ENCODE results near the gene BCLAF3.
A peak's percentile ranks its signal among the peaks of the same experiment; 100 is the strongest.

The BCLAF3 gene

DNA sequence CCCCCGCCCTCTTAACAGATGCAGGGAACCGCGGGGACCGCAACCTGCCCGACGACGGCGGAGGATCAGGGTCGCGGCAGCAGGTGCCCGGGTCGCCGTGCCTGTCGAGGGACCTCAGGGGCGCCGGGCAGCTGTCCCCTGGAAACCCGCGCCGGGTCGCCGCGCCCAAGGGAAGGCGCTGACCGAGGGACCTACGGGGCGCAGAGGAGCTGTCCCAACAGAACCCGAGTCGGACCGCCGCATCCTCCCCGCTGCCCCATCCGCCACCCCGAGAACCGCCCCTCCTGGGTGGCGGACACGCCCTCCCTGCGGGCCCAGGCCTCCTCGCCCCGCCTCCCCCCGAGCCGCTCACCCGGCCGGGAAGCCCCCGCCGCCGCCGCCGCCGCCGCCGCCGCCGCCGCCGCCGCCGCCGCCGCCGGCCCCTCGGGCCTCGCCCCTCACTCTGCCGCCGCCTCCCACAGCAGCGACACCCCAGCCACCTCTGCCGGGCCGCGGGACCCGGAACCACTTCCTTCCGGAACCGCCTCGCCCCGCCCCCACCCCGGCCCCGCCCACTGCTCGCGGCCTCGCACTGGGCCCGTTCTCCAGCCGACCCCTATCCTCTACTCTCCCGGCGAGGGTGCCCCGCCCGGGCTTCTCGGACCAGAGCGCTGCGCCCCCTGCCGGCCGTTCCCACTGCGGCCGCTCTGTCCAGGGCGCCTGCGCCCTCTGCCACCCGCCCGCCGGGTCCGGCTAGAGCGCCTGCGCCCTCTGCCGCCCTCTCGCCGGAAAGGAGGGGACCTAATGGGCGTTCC, at the start of gene BCLAF3:
Gene BCLAF3 (minus strand): TSS at position 506 of the 794 bp plus-strand sequence. CDS start 20,797 bp downstream, outside the sequence.
- peak; percentile 7 to 60 for DNase-seq

GRCh38 chrX:20038966-20039365, 48.1 kb upstream of the BCLAF3 start:
- no peak for DNase-seq

- no peak for DNase-seq
Measured at GRCh38 chrX:20037186-20037585, 46.3 kb upstream of the BCLAF3 start.

DNA sequence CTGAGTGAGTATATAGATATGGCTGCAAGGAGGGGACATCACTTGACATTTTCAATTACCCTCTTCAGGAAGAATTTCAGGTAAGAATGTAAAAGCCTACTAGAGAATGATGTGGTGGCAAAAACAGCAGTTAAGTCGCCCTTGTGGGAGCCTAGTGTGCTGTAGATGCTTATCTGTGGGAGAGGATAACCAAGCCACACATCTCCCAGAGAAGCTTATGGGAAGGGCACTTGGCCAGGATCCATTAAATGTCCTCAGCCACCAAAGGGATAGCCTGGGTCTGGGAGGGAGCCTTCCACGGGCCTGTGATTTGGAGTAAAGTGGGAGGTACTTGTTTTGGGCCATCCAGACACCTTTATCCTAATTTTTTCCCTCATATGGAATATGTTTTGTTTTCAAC, 41.3 kb upstream of the BCLAF3 start:
- no peak for DNase-seq

GRCh38 chrX:20029728-20030127, 38.9 kb upstream of the BCLAF3 start:
- no peak for DNase-seq

DNA sequence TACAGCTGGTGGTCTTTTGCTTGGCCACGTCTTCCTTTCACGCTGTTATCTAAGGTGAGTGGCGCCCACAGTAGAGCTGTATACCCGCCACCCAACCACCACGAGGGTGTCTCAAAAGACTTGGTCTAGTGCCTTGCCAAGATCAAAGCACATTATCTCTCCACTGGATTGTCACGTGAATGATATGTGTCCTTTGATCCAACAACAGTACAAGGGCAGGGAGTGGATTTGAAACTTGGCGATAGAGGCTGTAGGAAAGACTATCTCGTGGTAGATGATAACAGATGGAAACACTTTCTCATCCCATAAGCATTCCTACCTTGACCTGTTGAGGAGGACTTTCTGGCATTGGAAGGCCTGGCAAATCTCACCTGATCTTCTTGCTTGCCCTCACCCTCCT, 37.7 kb upstream of the BCLAF3 start:
- no peak for DNase-seq

GRCh38 chrX:20026278-20026677, 35.4 kb upstream of the BCLAF3 start:
- DNase-seq, result no peak

GRCh38 chrX:20019672-20020365, 29.0 kb upstream of the BCLAF3 start:
- no peak for DNase-seq

DNA sequence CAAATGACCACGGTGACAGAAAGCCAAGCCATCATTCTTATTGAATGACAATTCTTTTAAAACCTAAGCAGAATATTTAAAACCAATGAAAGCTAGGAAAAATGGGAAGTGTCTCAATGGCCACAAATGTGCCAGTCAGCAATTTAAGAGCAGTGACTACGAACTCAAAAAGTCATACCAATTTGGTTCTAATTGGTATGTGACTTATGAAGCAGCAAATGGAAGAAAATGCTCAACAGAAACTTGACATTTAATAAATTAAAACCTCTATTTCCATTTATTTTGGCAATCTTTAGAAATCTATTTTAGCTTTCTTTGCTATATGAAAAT, 25.7 kb upstream of the BCLAF3 start:
- no peak for DNase-seq

DNA sequence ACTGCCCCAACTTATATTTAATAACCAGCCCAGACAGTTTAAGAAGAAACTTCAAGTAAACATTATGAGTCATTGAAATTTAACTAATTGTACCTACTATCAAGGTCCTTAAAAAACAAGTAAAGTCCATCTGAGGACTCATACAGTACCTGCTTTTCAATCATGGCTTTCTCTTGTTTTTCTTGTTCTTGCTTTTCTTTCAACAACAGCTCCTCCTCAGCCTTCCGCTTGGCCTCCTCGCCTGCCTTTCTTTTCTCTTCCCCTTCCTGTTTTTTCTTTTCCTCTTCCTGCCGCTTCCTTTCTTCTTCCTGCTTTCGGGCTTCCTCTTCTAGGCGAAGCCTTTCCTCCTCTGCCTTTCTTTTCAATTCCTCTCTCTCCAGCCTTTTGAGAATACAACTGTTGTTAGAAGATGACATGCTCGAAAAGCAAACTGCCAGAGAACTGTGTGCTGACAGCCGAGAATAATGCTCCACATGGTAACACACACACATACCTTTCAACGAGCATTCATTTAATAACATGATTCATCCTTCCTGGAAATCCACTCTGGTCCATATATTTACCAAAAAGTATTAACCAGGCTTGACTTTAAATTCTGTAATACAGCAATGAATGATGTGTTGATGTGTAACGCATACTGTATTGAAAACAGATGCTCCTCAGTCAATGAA, 25.2 kb upstream of the BCLAF3 start:
- no peak for DNase-seq

- DNase-seq, result no peak
Measured at GRCh38 chrX:20015422-20015821, 24.6 kb upstream of the BCLAF3 start.

GRCh38 chrX:20011608-20012007, 20.7 kb upstream of the BCLAF3 start:
- no peak for DNase-seq

DNA sequence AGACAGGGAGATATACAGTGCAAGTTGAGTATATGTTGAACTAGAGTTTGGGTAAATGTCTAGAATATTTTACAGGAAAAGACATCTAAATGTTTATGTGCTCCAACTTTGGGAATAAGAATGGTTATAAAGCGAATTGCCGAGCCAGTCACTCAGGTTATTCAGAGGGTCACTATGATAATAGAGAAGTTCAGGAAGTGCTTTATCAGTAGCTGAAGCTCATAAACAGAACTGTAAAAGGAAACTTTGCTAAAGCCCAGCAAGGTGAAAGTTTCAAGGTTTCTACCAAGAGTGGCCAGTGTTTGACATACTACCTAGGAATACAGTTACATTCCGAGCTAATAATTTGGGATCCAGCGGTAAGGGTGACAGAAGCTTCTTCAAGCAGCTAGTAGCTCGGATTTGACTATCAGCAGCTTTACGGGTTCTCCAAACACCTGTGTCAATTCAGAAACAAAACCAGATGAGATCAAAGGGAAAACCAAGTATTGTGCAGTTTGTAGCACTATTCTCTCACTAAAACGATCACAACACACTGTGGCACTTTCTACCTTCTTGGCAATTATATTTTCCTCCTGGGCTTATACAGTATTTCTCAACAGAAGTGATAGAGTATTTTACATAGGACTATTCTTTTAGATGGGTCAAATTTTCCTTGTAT, 17.2 kb upstream of the BCLAF3 start:
- DNase-seq, result no peak

GRCh38 chrX:20005883-20006282, 15.0 kb upstream of the BCLAF3 start:
- DNase-seq, result no peak

DNA sequence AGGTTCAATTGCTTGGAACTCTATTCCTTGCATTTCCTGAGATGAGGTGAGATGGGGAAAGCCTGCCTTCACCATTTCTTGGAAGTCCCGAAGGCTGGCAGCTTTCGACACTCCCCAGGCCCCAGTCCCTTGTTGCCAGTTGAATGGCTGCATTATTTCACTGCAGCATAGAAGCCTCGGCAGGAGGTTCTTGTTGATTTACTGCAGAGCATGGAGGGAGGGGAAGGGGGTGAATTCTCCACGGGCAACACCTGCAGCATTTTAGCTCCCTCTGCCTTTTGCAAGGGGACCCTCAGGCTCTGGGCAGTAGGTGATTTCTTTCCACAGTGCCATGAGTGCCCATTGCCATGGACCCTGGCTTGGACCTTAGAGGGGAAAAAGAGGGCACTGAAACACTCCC, 10.7 kb upstream of the BCLAF3 start:
- no peak for DNase-seq

- DNase-seq, result no peak
Measured at GRCh38 chrX:19991350-19991718, 473 bp upstream of the BCLAF3 start.

GRCh38 chrX:19990151-19990555, 708 bp downstream of the BCLAF3 start:
- no peak for DNase-seq

DNA sequence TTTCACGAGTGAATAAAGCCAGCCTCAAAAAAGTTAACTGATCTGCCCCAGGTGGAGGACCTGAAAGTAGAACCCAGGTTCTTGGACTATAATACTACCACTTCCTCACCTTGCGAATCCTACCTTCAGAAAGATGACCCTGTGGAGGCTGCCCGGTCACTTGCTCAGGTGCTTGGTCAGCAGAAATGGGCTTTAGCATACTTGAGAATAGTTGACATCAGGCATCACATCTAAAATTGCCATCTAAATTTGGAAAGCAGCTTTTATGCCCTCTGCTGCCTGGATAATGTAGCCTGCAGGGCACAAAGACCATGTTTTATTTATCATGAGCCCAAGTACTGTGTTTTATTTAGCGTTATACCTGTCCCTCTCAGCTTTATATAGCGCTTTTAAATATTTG, 3.0 kb downstream of the BCLAF3 start:
- DNase-seq, result no peak

- DNase-seq, result no peak
Measured at GRCh38 chrX:19986531-19986930, 4.3 kb downstream of the BCLAF3 start.

DNA sequence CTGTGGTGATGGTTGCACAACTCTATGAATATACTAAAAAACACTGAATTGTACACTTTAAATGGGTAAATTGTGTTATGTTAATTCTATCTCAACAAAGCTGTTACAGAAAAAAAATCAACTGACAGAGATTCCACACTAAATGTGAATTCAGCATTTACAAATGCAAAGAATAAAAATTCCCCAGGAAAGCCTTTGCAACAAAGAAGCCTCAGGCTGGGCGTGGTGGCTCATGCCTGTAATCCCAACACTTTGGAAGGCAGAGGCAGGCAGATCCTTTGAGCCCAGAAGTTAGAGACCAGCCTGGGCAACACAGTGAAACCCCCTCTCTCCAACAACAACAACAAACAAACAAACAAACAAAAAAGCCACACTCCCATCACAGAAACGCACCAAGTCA, 8.9 kb downstream of the BCLAF3 start:
- DNase-seq, result no peak

- DNase-seq, result no peak
Measured at GRCh38 chrX:19975845-19976244, 15.0 kb downstream of the BCLAF3 start.

- DNase-seq, result no peak
Measured at GRCh38 chrX:19972984-19973383, 17.9 kb downstream of the BCLAF3 start.

DNA sequence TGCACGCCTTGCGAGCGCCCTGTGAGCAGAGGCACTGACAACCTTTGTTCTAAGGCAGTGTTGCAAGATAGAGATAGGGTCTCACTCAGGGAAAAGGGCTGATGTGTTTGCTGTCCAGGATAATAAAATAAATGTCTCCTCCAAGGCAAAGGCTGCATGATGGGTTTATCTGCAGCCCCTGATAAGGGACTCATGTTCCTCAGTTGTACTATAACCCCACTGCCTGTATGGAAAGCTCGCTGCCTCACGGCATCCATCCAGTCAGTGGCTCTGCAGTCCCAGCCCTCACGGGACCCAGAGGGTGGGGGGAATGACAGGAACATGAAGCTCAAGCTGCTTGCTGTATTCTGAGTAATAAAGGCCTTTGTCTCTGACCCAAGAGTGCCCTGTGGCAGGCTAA, 22.6 kb downstream of the BCLAF3 start:
- DNase-seq, result no peak

DNA sequence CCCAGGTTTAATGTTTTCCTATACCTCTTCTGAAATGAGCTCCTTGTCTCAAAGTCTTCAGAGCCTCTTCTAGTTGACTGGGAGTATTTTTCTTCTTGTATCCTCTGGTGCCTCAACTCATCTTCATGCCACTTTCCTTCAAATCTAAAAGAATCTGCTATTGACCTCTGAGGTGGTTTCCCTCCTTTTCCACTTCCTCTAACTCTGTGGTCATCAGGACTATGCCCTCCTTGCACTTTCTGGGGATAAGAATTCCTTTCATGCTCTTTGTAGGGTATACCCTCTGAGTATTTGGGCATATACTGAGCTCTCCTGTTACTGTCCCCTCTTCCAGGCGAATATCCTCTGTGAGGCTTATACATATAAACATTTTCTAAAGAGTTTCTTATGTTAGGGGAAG, 24.8 kb downstream of the BCLAF3 start:
- DNase-seq, result no peak

All from SW 1271 (cell line).